Smooth muscle cell of trachea (primary cell): ENCODE results near the gene EXOC6B. TPM values are rescaled to one million over a fixed set of nuclear protein-coding genes. Genes with fewer than 3 reads are reported as not detected.

ENCODE experiments used
- total RNA-seq: library from RNA; depleted of rRNA; stranded (reverse); fragments of >200 nt; gene quantifications from 2 replicates; pipeline ENCODE4 v1.2.1, GENCODE V29; 2014

Gene EXOC6B
- total RNA-seq: 27.1 and 33.2 TPM in 2 replicates

GRCh38 chr2:72825257-72826155 lies at the start of gene EXOC6B:
Gene EXOC6B (minus strand): TSS chr2:72826033.

DNA sequence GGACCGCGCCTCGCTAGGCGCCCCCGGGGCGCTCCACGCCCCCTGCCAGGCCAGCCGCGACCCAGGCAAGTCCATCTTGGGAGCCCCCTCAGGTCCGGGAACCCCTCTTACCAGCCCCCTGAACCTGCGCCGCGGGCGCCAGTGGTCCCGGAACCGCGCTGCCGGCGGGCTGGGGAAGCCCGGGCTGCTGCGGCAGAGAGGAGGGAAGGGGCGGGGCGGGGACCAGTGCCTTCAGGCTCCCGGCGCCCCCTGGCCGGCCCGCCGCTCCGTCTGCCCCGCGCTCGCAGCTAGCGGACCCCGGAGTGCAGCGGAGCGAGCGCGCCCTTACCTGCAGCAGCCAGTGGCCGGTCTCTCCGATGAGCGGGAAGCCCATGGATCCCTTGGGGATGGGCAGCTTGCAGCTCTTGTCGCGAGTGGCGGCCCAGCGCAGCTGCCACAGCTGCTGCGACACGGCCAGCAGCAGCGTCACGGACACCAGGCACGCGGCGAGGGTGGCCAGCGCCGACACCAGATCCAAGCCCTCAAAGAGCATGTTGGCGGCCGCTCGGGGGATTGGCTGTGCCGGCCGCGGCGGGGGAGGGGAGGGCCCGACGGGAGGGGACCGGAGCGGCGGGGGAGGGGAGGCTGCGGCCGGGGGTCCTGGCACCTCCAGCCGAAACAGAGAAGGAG lies 678.4 kb downstream of the EXOC6B start, which contains the start of gene CYP26B1:
Gene CYP26B1, minus strand, starts transcription at position 560 of the 669 bp plus-strand sequence. Its CDS starts 28 bp downstream, at position 532.

Other genes with a start within 250 kb of the EXOC6B start
- gene SPR, start 61.4 kb upstream of the EXOC6B start, total RNA-seq: 20.5 and 32.6 TPM in 2 replicates
- gene EMX1, start 91.5 kb upstream of the EXOC6B start, total RNA-seq: not detected in 2 replicates
- 12.7 and 14.0 TPM in 2 replicates for gene SFXN5, start 245.7 kb upstream of the EXOC6B start, total RNA-seq